HepG2 (cell line): ENCODE results near the gene TECPR1. TPM values are rescaled to one million over a fixed set of nuclear protein-coding genes. Genes with fewer than 3 reads are reported as not detected.

Source experiments
- ATAC-seq: fragments of 200-7000 bp; cut with Tn5 transposase; 3 replicates; pipeline ENCODE4 v1.9.1; 2020; ENCODE audit warnings: mild to moderate bottlenecking, moderate library complexity
- BruUV-seq: library from RNA; stranded (reverse); fragments of 400-500 nt; replicated peaks from 2 replicates; lab custom pipeline; 2021; lab: Mats Ljungman, UMichigan
- CTCF ChIA-PET: fragments of 300-600 bp; formaldehyde crosslinking; extraction: SDS; loops from one replicate; lab custom pipeline; 2021; ENCODE audit warnings: low total read pairs, inconsistent platforms, low intra/inter-chr PET ratio; lab: Yijun Ruan, JAX
- POLR2A ChIA-PET: fragments of 350-600 bp; sonication (Branson Sonifier 250); formaldehyde crosslinking; loops from one replicate; lab custom pipeline; 2020; ENCODE audit warnings: antibody characterized with exemption, inconsistent platforms; lab: Yijun Ruan, JAX
- DNase-seq: peaks from one replicate; pipeline ENCODE4 v3.0.0-alpha.2; 2015; ENCODE audit warnings: low spot score
- FAIRE-seq: peaks from 3 replicates; lab custom pipeline; 2011; peaks lifted over from hg19 to GRCh38; lab: Jason Lieb, UNC
- H2AFZ ChIP-seq: one replicate; pipeline ENCODE4 v1.6.1; 2011; ENCODE audit warnings: low read length, inconsistent platforms
- H3K27ac ChIP-seq: fragments of 300-600 bp; 3 replicates; pipeline ENCODE4 v1.8.0; 2011; ENCODE audit warnings: mixed run types, mild to moderate bottlenecking, mixed read lengths, low read length, inconsistent platforms; ENCODE audit not compliant: insufficient read depth; ENCODE audit errors: extremely low read length
- H3K27me3 ChIP-seq, 2 experiments: fragments of 200-600 bp in 1 of 2; 2 replicates in 1 of 2; 3 replicates in 1 of 2; pipeline versions ENCODE4 v1.6.0 to v1.8.0; 2011; ENCODE audit warnings: low read length in 2 of 2, mild to moderate bottlenecking in 2 of 2, moderate library complexity in 2 of 2, inconsistent platforms in 1 of 2; ENCODE audit not compliant: insufficient read depth in 2 of 2, control insufficient read depth in 1 of 2
- H3K36me3 ChIP-seq, 2 experiments: fragments of 200-600 bp in 1 of 2; replicated peaks in 1 of 2; 2 replicates in 1 of 2; 3 replicates in 1 of 2; pipeline versions ENCODE4 v1.5.1 to v1.8.0; 2011; ENCODE audit warnings: low read length in 2 of 2, inconsistent platforms in 1 of 2; ENCODE audit not compliant: insufficient read depth in 2 of 2, control insufficient read depth in 1 of 2
- H3K4me1 ChIP-seq: 2 replicates; pipeline ENCODE4 v1.5.1; 2012; ENCODE audit warnings: low read length, inconsistent platforms; ENCODE audit not compliant: insufficient read depth
- H3K4me2 ChIP-seq: 2 replicates; pipeline ENCODE4 v1.6.0; 2011; ENCODE audit warnings: low read depth, low read length, inconsistent platforms
- H3K4me3 ChIP-seq, 3 experiments: fragments of 200-600 bp in 1 of 3; sonication (generic), shearing (Covaris generic) in 1 of 3; replicated peaks in 1 of 3; 2 replicates each; pipeline ENCODE4 v1.5.1; 2011 to 2016; ENCODE audit warnings: low read length in 3 of 3, inconsistent platforms in 2 of 3, low read depth in 2 of 3, mild to moderate bottlenecking in 2 of 3, control low read depth in 1 of 3, mixed read lengths in 1 of 3; ENCODE audit not compliant: insufficient read depth in 1 of 3
- H3K79me2 ChIP-seq: one replicate; pipeline ENCODE4 v1.6.1; 2011; ENCODE audit warnings: low read length, inconsistent platforms; ENCODE audit not compliant: insufficient read depth
- H3K9ac ChIP-seq: 2 replicates; pipeline ENCODE4 v1.6.0; 2011; ENCODE audit warnings: mild to moderate bottlenecking, low read depth, low read length, inconsistent platforms; ENCODE audit not compliant: insufficient read depth
- H3K9me3 ChIP-seq: 2 replicates; pipeline ENCODE4 v1.5.1; 2012; ENCODE audit warnings: mild to moderate bottlenecking, low read length
- H4K20me1 ChIP-seq: 2 replicates; pipeline ENCODE4 v1.6.0; 2011; ENCODE audit warnings: inconsistent platforms, mild to moderate bottlenecking, low read length, moderate library complexity; ENCODE audit not compliant: insufficient read depth
- DNMT3B ChIP-seq: conservative IDR thresholded peaks from 2 replicates; pipeline ENCODE4 v1.6.1; 2016; ENCODE audit warnings: missing biosample characterization, control low read depth
- ETV5 ChIP-seq: IDR thresholded peaks from 2 replicates; pipeline ENCODE4 v1.6.1; 2018; ENCODE audit warnings: missing biosample characterization, missing genetic modification reagents, inconsistent platforms, borderline replicate concordance
- HHEX ChIP-seq: IDR thresholded peaks from 2 replicates; pipeline ENCODE4 v1.6.1; 2016; ENCODE audit warnings: control low read depth
- HMG20B ChIP-seq: conservative IDR thresholded peaks from 2 replicates; pipeline ENCODE4 v1.6.1; 2016; ENCODE audit warnings: missing genetic modification reagents, missing compliant biosample characterization
- HNF4A ChIP-seq: sonication (generic); formaldehyde crosslinking; IDR thresholded peaks from 2 replicates; pipeline ENCODE4 v1.4.0; 2020; ENCODE audit warnings: missing genetic modification reagents
- JUND ChIP-seq: sonication (generic); formaldehyde crosslinking; IDR thresholded peaks from 2 replicates; pipeline ENCODE4 v1.8.0; 2022; ENCODE audit warnings: mild to moderate bottlenecking, missing genetic modification reagents
- KDM2A ChIP-seq: sonication (generic); formaldehyde crosslinking; IDR thresholded peaks from 2 replicates; pipeline ENCODE4 v1.4.0; 2020; ENCODE audit warnings: low read depth, missing genetic modification reagents, borderline replicate concordance
- KDM4B ChIP-seq: sonication (generic); formaldehyde crosslinking; IDR thresholded peaks from 2 replicates; pipeline ENCODE4 v1.4.0; 2020; ENCODE audit warnings: missing genetic modification reagents
- MBNL3 ChIP-seq: fragments of 250-450 bp; sonication (Bioruptor Pico); conservative IDR thresholded peaks from 2 replicates; pipeline ENCODE4 v1.8.0; 2022; ENCODE audit warnings: mild to moderate bottlenecking, inconsistent platforms
- PAF1 ChIP-seq: IDR thresholded peaks from 2 replicates; pipeline ENCODE4 v1.6.1; 2016; ENCODE audit warnings: missing genetic modification reagents, missing compliant biosample characterization
- PBX3 ChIP-seq: sonication (generic); formaldehyde crosslinking; IDR thresholded peaks from 2 replicates; pipeline ENCODE4 v1.8.1; 2023; ENCODE audit warnings: missing genetic modification reagents, inconsistent platforms, borderline replicate concordance
- RBAK ChIP-seq: sonication (generic); formaldehyde crosslinking; IDR thresholded peaks from 2 replicates; pipeline ENCODE4 v1.5.1; 2020; ENCODE audit warnings: mild to moderate bottlenecking, missing genetic modification reagents
- SIX4 ChIP-seq: sonication (generic); formaldehyde crosslinking; IDR thresholded peaks from 2 replicates; pipeline ENCODE4 v1.4.0; 2020; ENCODE audit warnings: missing genetic modification reagents
- SP140L ChIP-seq: sonication (generic); formaldehyde crosslinking; IDR thresholded peaks from 2 replicates; pipeline ENCODE4 v1.4.0; 2020; ENCODE audit warnings: missing genetic modification reagents, borderline replicate concordance
- SP4 ChIP-seq: sonication (generic); formaldehyde crosslinking; IDR thresholded peaks from 2 replicates; pipeline ENCODE4 v1.8.1; 2023; ENCODE audit warnings: mild to moderate bottlenecking, missing genetic modification reagents
- TCF7 ChIP-seq: sonication (generic); IDR thresholded peaks from 2 replicates; pipeline ENCODE4 v1.6.1; 2016; ENCODE audit warnings: antibody characterized with exemption, low read depth
- THAP7 ChIP-seq: sonication (generic); formaldehyde crosslinking; IDR thresholded peaks from 2 replicates; pipeline ENCODE4 v1.8.1; 2023; ENCODE audit warnings: mild to moderate bottlenecking, missing genetic modification reagents
- ZBTB26 ChIP-seq: IDR thresholded peaks from 2 replicates; pipeline ENCODE4 v1.6.1; 2016; ENCODE audit warnings: missing compliant biosample characterization, missing genetic modification reagents, borderline replicate concordance
- ZFP37 ChIP-seq: sonication (generic); formaldehyde crosslinking; IDR thresholded peaks from 2 replicates; pipeline ENCODE4 v1.4.0; 2020; ENCODE audit warnings: missing genetic modification reagents, borderline replicate concordance
- ZNF326 ChIP-seq: sonication (generic); formaldehyde crosslinking; IDR thresholded peaks from 2 replicates; pipeline ENCODE4 v1.4.0; 2020; ENCODE audit warnings: missing genetic modification reagents, borderline replicate concordance
- ZNF580 ChIP-seq: IDR thresholded peaks from 2 replicates; pipeline ENCODE4 v1.6.1; 2016; ENCODE audit warnings: low read depth, borderline replicate concordance
- WGBS: methylation state at CpG from one replicate; pipeline ENCODE4 v1.1.6; 2017; ENCODE audit warnings: low lambda C conversion rate; 5-methylcytosine and 5-hydroxymethylcytosine counted together
- in situ Hi-C: cut with HindIII; loops from 2 replicates; pipeline ENCODE4 v1.10.0; 2017; ENCODE audit warnings: low pct_unique_long_range_greater_than_20kb; ENCODE audit not compliant: extremely low pct_ligation_motif_present
- intact Hi-C: fragments of 100-400 bp; cut with micrococcal nuclease; formaldehyde crosslinking; loops from one replicate; pipeline ENCODE4 v1.10.0; 2022; ENCODE audit not compliant: unreplicated experiment
- polyA plus RNA-seq, 8 experiments: library from polyadenylated mRNA; depleted of rRNA in 3 of 8; stranded (reverse) in 7 of 8; unstranded in 1 of 8; fragments of >200 nt; fragmentation: Illumina TruSeq in 4 of 8; extraction: Trizol in 4 of 8; gene quantifications; 2 replicates each; pipeline versions ENCODE4 v1.2.1 to v1.2.3, GENCODE V29; 2011 to 2016; ENCODE audit warnings: low read depth in 4 of 8, missing spikeins in 1 of 8, mixed read lengths in 1 of 8; ENCODE audit not compliant: insufficient read depth in 1 of 8
- total RNA-seq, 5 experiments: library from RNA; depleted of rRNA; stranded (reverse); fragments of >200 nt; fragmentation: Illumina TruSeq; extraction: Trizol; gene quantifications; 2 replicates each; pipeline ENCODE4 v1.2.3, GENCODE V29; 2016; ENCODE audit warnings: low read depth in 1 of 5

TECPR1 gene
- total and polyA plus RNA-seq, 2 of the 13 experiments (the other 11 are each of a cell fraction or from before 2014, with no cell fraction given), result 2.3 to 6.3 TPM

GRCh38 chr7:98300595-98301372 is 48.8 kb upstream of the TECPR1 start:
- no peaks in the 10 kb centered on the region for H3K9me3 ChIP-seq
- in situ Hi-C loops, result no loop called here
- no peak overlapping the region for H3K4me2 ChIP-seq
- peaks cover 12 to 25% of the 10 kb centered on the region in 2 experiments for H3K36me3 ChIP-seq
- H3K79me2 ChIP-seq, result no peaks in the 10 kb centered on the region
- ATAC-seq (peak; percentile 89), DNase-seq (peak; percentile 81), FAIRE-seq (peak; percentile 80)
- ChIA-PET POLR2A (interaction anchor here (0.8 kb wide), 2 partner anchors 101 to 118 kb away, joined by 3 to 6 read pairs; partner anchors contain the start of gene BAIAP2L1), CTCF (no interaction called here)
- no peak overlapping the region for H3K4me3 ChIP-seq
- H3K4me1 ChIP-seq, result peaks cover 13% of the 10 kb centered on the region
- no peak overlapping the region for H3K27ac ChIP-seq
- no peaks in the 10 kb centered on the region for H3K27me3 ChIP-seq
- intact Hi-C loops, result no loop called here
- 77% methylated on average over 24 of the region's 26 CpGs for WGBS
- no peak overlapping the region for H2AFZ ChIP-seq
- no peaks in the 10 kb centered on the region for H4K20me1 ChIP-seq
- no TSS peak for BruUV-seq
- no peak overlapping the region for H3K9ac ChIP-seq
- TF ChIP-seq KDM4B (CRISPR knock-in tag) (peak; percentile 50; the same call in 1 of the 2 replicates), PAF1 (CRISPR knock-in tag) (no peak), MBNL3 (CRISPR knock-in tag) (no peak), HNF4A (CRISPR knock-in tag) (peak; percentile 57), ZNF326 (CRISPR knock-in tag) (no peak), ETV5 (CRISPR knock-in tag) (peak; percentile 55; the same call in 1 of the 2 replicates), TCF7 (no peak), SP140L (CRISPR knock-in tag) (no peak), KDM2A (CRISPR knock-in tag) (0 out of 2 replicates have a peak, but pooled peaks have one; percentile 27), PBX3 (CRISPR knock-in tag) (no peak), HHEX (0 out of 2 replicates have a peak, but pooled peaks have one; percentile 30), RBAK (no peak), HMG20B (CRISPR knock-in tag) (peak; percentile 92), THAP7 (CRISPR knock-in tag) (no peak), ZBTB26 (0 out of 2 replicates have a peak, but pooled peaks have one; percentile 42), SP4 (CRISPR knock-in tag) (no peak), ZNF580 (CRISPR knock-in tag) (no peak; the same call in 1 of the 2 replicates), SIX4 (CRISPR knock-in tag) (no peak), JUND (CRISPR knock-in tag) (no peak), ZFP37 (CRISPR knock-in tag) (no peak), DNMT3B (CRISPR knock-in tag) (no peak)
